ENCODE results near the gene C5orf22.
A peak's percentile ranks its signal among the peaks of the same experiment; 100 is the strongest.
"Not testable (repeated sequence)": the region's sequence is repeated elsewhere in the genome, so short reads cannot be mapped to it uniquely, and the experiment has no call there.

The C5orf22 gene

GRCh38 chr5:31531888-31532547, at the start of gene C5orf22, which contains the start of gene DROSHA:
C5orf22 (plus strand) TSS chr5:31532301; CDS start chr5:31532393, 92 bp downstream.
DROSHA (minus strand) TSS chr5:31532093; CDS start chr5:31529059, 3,034 bp downstream.
- peak; percentile 96 for DNase-seq (ENCODE audit: low spot score)

DNA sequence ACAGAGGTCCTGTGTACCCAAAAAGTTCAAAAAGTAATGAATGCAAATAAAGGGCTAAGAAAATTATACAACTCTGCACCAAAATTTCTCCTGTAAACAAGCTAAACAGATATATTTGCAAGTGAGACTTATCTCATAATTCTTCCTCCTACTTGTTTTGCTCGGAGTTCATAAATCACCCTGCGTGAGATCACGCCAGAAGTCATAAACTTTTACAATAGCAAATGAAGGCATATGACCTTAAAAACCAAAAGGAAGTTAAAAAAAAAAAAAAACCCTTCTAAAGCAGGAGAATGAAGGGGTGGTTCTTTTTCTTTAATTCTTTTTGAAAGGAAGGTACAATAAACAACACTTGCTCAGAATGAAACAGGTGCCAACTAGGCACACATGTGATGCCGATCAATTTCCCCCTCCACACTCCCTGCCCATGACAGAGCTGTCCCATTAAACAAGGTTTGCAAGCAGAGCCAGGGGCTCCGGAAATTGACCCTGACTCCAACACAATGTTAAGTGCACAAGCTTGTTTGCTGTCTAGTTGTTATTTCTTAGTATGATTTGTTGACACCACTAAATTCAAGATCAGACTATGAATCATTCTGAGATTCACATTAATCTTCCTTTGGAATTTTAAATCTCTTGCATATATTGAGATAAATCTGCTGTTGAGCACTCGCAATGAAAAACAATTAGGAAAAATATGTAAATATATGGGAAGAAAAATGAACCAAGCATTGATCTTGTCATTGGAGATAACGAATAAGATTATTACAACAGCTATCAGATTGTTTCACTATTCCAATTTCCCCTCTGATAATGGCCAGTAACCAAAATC, 46.5 kb upstream of the C5orf22 start:
- no peak for DNase-seq (ENCODE audit: low spot score)

DNA sequence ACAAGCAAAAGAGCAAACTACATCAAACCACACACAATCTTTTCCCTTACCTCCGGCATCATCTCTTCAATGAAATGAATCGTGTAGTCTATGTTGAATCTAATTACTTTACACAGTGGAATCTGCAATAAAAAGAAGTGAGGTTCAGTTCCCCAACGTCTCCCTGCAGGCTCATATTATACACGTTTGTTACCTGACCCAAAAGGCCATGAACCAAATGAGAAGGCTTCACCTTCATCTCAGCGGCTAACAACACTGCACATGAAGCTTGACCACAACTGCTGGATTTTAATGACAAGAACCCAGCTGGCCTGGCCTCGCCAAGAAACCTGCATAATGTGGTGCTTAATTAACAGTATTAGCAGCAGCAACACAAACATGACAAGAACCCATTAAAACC, 45.7 kb upstream of the C5orf22 start:
- no peak for DNase-seq (ENCODE audit: low spot score)

DNA sequence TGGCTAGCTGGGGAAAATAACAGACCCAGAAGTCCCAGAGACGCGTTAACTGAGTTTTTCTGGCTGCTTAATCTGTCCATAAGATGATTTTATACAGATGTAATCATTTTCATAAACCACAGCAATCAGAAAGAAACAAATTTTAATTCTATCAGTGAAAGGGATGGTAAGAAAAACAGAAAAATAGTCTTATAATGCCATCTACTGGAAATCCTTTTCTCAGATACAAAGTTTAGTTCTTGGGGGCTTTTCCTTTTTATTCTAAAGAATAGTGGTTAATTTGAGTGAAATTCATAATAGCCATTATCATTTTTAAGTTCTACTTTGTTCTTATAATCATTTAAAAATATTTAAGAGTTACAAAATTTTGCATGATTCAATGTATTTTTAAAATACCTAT, 44.6 kb upstream of the C5orf22 start:
- DNase-seq (ENCODE audit: low spot score): no peak

- no peak for DNase-seq (ENCODE audit: low spot score)
These were observed 39.2 kb upstream of the C5orf22 start for GRCh38 chr5:31492869-31493268.

DNA sequence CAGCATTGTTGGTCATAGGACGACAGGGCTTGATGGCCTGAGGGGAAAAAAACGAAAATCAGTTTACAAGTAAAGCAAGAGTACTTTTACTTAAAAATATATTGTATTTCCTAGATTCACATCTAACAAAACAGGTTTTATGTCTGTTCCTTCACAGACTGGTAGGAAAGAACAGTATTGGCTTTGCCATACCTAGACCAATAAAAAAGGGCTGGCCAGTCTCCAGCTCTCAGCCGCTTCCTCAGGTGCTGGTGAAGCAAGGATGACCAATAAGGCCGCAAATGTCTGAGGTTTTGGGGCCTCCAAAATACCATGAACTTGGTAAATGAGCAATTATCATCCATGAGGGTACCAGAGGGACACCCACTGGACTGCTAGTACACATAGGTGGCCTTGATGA, 36.8 kb upstream of the C5orf22 start:
- no peak for DNase-seq (ENCODE audit: low spot score)

- no peak for DNase-seq (ENCODE audit: low spot score)
These were observed 35.8 kb upstream of the C5orf22 start for GRCh38 chr5:31496301-31496700.

DNA sequence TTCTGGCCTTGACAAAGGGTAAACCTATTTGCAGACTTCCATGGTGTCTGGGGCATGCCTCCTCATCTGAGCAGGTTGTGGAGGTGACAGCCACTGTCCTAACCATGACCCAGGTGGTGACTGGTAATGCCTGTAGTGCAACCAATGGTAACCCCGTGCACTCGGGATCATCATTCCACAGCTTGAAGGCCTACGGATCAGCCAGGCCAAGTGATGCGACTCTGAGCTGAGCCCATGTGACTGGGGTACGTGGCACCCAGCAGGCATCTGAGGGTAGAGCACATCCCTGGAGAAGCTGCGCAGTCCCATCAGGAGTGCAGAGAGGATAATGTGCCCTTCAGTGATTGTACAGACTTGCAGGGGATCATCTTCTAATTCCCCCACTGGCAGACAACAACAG, 35.2 kb upstream of the C5orf22 start:
- DNase-seq (ENCODE audit: low spot score): no peak

- no peak for DNase-seq (ENCODE audit: low spot score)
These were observed 31.8 kb upstream of the C5orf22 start for GRCh38 chr5:31500256-31500655.

GRCh38 chr5:31502506-31502905, 29.6 kb upstream of the C5orf22 start:
- DNase-seq (ENCODE audit: low spot score): peak; percentile 54

- no peak for DNase-seq (ENCODE audit: low spot score)
These were observed 27.6 kb upstream of the C5orf22 start for GRCh38 chr5:31504529-31504928.

- no peak for DNase-seq (ENCODE audit: low spot score)
These were observed 20.8 kb upstream of the C5orf22 start for GRCh38 chr5:31511305-31511704.

- no peak for DNase-seq (ENCODE audit: low spot score)
These were observed 15.3 kb upstream of the C5orf22 start for GRCh38 chr5:31516802-31517201.

DNA sequence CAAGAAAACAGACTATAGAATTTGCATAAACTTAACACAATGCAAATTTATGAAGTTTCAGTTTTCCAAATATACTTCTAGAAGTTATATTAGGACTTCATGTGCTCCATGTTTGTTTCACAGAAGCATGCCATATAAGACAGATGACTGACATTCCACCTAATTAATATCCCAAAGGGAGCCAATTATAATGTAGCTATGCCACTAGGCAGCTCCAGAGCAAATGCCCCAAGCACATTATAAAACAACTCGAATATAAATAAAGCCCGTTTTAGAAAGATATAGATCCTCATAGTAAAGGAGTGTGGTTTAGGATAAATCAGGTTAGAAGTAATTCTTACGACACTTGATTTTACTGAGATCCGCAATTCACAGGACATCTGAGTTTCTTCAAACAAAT, 9.1 kb upstream of the C5orf22 start:
- DNase-seq (ENCODE audit: low spot score): no peak

GRCh38 chr5:31530541-31531265, 1.4 kb upstream of the C5orf22 start:
- no peak for DNase-seq (ENCODE audit: low spot score)

DNA sequence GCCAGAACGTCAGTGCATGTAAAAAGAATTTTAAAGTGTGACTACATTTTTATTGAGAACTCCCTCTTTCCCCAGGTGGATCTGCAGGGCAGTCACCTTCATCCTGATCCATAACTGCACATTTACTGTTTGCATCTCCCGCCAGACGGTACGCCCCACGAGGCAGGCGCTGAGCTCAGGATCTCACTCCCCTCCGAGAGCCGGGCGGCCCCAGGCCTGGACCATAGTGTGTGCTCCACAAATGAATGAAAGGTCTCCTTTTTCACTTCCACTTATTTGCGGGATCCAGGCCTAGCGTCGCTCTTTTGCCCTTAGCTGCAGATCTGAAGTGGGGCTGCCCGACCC, 586 bp upstream of the C5orf22 start:
- DNase-seq (ENCODE audit: low spot score): no peak

DNA sequence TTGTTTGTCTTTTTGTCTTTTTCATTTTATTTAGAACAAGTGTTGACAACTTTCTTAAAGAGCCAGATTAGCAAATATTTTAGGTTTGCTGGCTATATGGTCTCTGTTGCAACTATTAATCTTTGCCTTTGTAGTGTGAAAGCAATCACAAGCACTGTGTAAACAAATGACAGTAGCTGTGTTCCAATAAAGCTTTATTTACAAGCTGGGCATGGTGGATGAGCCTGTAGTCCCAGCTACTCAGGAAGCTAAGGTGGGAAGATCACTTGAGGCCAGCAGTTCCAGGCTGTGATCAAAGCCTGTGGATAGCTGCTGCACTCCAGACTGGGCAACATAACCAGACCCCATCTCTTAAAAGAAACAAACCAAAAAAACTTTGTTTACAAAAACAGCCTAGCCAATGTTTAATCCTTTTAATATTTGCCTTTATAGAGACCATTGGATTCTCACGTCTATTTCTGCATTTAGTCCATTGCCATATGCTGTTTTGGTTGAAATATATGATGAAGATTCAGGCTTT, 2.5 kb downstream of the C5orf22 start:
- DNase-seq (ENCODE audit: low spot score): no peak

- DNase-seq (ENCODE audit: low spot score): no peak
These were observed 4.8 kb downstream of the C5orf22 start for GRCh38 chr5:31536873-31537272.

DNA sequence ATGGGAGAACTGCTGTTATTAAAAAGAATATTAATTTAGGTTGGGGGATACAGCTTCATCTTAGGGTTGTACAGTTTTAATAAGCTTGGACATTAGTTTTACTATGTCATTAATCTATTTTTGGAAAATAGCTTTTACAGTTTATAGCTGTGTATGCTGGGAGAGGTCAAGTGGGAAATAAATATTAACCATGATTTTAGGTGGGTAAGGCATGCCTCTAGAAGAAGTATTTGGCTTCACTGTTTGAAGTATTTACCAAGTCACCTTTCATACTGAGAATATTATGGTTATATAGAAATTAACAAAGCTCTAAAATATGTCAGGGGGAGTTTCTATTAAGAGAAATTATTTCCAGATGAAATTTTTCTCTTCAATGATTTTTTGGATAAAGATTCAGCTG, 5.2 kb downstream of the C5orf22 start:
- no peak for DNase-seq (ENCODE audit: low spot score)

GRCh38 chr5:31537851-31538250, 5.8 kb downstream of the C5orf22 start:
- DNase-seq (ENCODE audit: low spot score): peak; percentile 37

- not testable (repeated sequence) for DNase-seq (ENCODE audit: low spot score)
These were observed 17.0 kb downstream of the C5orf22 start for GRCh38 chr5:31549114-31549513.

GRCh38 chr5:31551878-31552277, 19.8 kb downstream of the C5orf22 start:
- no peak for DNase-seq (ENCODE audit: low spot score)

DNA sequence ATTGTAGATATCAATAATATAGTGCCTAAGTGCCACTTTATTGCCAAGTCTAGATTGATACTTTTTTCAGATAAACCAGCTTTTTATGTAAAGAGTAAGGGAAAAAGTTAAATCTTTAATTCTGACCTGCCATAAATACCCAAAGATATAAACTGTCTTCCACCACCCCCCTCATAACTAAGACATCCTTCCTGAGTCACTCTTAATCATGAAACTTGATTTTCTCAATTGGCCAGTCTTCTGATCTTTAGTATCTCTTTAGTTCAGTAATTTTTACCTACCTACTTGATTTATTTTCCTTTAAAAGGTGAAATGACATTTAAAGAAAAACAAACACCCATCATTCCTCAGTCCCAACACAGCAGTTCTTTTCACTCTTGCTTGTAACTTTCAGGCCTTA, 21.8 kb downstream of the C5orf22 start:
- DNase-seq (ENCODE audit: low spot score): no peak
